ENCODE data around the gene KCTD4. TPM values are rescaled to one million over a fixed set of nuclear protein-coding genes. Genes with fewer than 3 reads are reported as not detected.

KCTD4 gene
- total and polyA plus RNA-seq, 11 donors, result 0.08 to 0.75 (median 0.12) TPM; not detected in 8

- H3K4me3 ChIP-seq, result no peak overlapping the region
- peaks cover 0 to 17% (median 8%) of the 10 kb centered on the region in 9 donors for H3K36me3 ChIP-seq
- intact Hi-C loops (cut with DNase I), result no loop called here
- TF ChIP-seq CTCF (IDR thresholded peaks at IDR 0.05) (no peak), POLR2A (IDR thresholded peaks at IDR 0.05) (no peak)
- no peaks in the 10 kb centered on the region for H3K9me3 ChIP-seq
- H3K27ac ChIP-seq, result no peak overlapping the region
- ATAC-seq, result no peak
- H3K4me1 ChIP-seq, result peaks cover 0 to 33% (median 15%) of the 10 kb centered on the region in 12 donors
- H3K27me3 ChIP-seq, result no peaks in the 10 kb centered on the region
- DNase-seq, result no peak
Observed at GRCh38 chr13:45209229-45209628, 8.4 kb upstream of the KCTD4 start.

GRCh38 chr13:45208132-45208531 is 7.3 kb upstream of the KCTD4 start:
- Histone ChIP-seq H3K9me3 (no peaks in the 10 kb centered on the region), H3K4me3 (peak overlapping the region in 6 of 12 donors; percentile 3 to 32 (median 11)), H3K27me3 (no peaks in the 10 kb centered on the region), H3K36me3 (peaks cover 0 to 17% (median 8%) of the 10 kb centered on the region in 9 donors), H3K4me1 (peaks cover 0 to 33% (median 15%) of the 10 kb centered on the region in 12 donors), H3K27ac (peak overlapping the region in 9 of 12 donors; percentile 49 to 81 (median 68))
- TF ChIP-seq CTCF (IDR thresholded peaks at IDR 0.05) (no peak), POLR2A (IDR thresholded peaks at IDR 0.05) (no peak)
- intact Hi-C loops (cut with DNase I), result no loop called here
- WGBS, 4 donors, result 48 to 66% (median 63%) methylated on average over 2 of the region's 2 CpGs
- ATAC-seq, result no peak
- no peak for DNase-seq

- Histone ChIP-seq H3K27ac (peak overlapping the region; percentile 47 to 81 (median 68)), H3K4me1 (peaks cover 0 to 33% (median 15%) of the 10 kb centered on the region in 12 donors), H3K36me3 (peaks cover 0 to 17% (median 8%) of the 10 kb centered on the region in 9 donors), H3K9me3 (no peaks in the 10 kb centered on the region), H3K27me3 (no peaks in the 10 kb centered on the region), H3K4me3 (peak overlapping the region in 8 of 12 donors; percentile 3 to 32 (median 18))
- peak in 3 of 4 donors; percentile 27 to 52 (median 28) for ATAC-seq
- 41 to 50% (median 49%) methylated on average over 4 of the region's 4 CpGs for WGBS, 4 donors
- intact Hi-C loops (cut with DNase I), result no loop called here
- no peak for TF ChIP-seq POLR2A (IDR thresholded peaks at IDR 0.05)
- no peak for TF ChIP-seq CTCF (IDR thresholded peaks at IDR 0.05)
- no peak for DNase-seq
Observed at GRCh38 chr13:45207319-45207718, 6.5 kb upstream of the KCTD4 start.

DNA sequence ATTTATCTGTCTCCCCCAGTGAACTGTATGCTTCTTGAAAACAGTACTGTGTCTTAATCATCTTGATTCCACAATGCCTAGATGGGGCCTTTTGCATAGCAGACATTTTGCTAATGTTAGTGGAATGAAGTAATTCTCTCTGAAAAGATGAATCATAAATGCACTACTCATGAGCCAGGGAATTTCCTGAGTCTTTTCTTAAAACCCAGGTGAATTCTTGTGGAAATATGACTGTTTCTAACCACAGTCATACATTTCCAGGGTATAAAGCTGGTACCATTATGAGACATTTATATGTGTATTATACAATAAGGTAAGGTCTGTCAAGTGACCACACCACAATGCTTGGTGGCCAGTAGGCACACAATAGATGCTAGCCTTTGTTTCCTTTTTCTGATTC is 5.5 kb upstream of the KCTD4 start:
- ATAC-seq, result peak in 3 of 4 donors; percentile 8 to 65 (median 16)
- no peaks in the 10 kb centered on the region for H3K9me3 ChIP-seq
- no peak overlapping the region for H3K4me3 ChIP-seq
- TF ChIP-seq CTCF (IDR thresholded peaks at IDR 0.05), result no peak
- TF ChIP-seq POLR2A (IDR thresholded peaks at IDR 0.05), result no peak
- H3K4me1 ChIP-seq, result peaks cover 0 to 33% (median 15%) of the 10 kb centered on the region in 12 donors
- intact Hi-C loops (cut with DNase I), result no loop called here
- peak overlapping the region in 11 of 12 donors; percentile 6 to 81 (median 67) for H3K27ac ChIP-seq
- peaks cover 0 to 17% (median 8%) of the 10 kb centered on the region in 9 donors for H3K36me3 ChIP-seq
- no peak for DNase-seq
- H3K27me3 ChIP-seq, result no peaks in the 10 kb centered on the region

Measured in heart left ventricle (tissue), 16 donors.